Activated T-cell treated with anti-CD3 and anti-CD28 coated beads for 48 hours (primary cell): ENCODE results near the gene AOAH.
"Not testable (repeated sequence)": the region's sequence is repeated elsewhere in the genome, so short reads cannot be mapped to it uniquely, and the experiment has no call there.

Experiments used
- DNase-seq: peaks from one replicate; pipeline ENCODE4 v3.0.0-alpha.2; 2020; ENCODE audit warnings: low read depth

AOAH gene

GRCh38 chr7:36469236-36469635, 255.1 kb downstream of the AOAH start:
- DNase-seq, result no peak

- DNase-seq, result no peak
Observed at GRCh38 chr7:36468370-36469101, 255.8 kb downstream of the AOAH start.

- DNase-seq, result not testable (repeated sequence)
Observed at GRCh38 chr7:36466001-36466400, 258.3 kb downstream of the AOAH start.

GRCh38 chr7:36464271-36464670, 260.0 kb downstream of the AOAH start:
- DNase-seq, result no peak
